ENCODE results near the gene ECD. TPM values are rescaled to one million over a fixed set of nuclear protein-coding genes. Genes with fewer than 3 reads are reported as not detected.
A peak's percentile ranks its signal among the peaks of the same experiment; 100 is the strongest.
"Not testable (repeated sequence)": the region's sequence is repeated elsewhere in the genome, so short reads cannot be mapped to it uniquely, and the experiment has no call there.

The ECD gene
- total and polyA plus RNA-seq, 2 experiments from 2014 or later: 21.3 to 37.3 TPM

DNA sequence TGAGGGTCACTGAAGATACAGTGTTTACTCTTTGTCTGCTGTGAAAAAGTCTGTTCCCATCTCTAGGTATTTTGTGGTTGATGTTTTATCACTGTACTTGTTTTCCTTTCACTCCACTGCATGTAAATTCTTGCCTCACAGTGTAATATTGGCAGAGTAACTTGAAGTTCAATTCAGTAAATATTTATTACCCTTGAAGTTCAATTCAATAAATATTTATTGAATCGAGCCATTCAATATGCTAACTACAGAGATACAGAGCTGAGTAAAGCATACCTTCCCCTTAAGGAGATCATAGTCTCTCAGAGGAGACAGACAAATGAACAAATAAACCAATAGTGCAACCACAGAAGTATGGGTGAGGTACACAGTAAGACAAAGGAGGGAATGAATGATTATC lies 48.4 kb downstream of the ECD start:
- Histone ChIP-seq H3K4me1 (ENCODE audit: insufficient read depth) (peaks cover 22% of the 10 kb centered on the region), H3K36me3 (ENCODE audit: low read depth) (no peaks in the 10 kb centered on the region), H3K4me3 (no peak overlapping the region), H3K9ac (no peak overlapping the region), H3K9me2 (ENCODE audit: insufficient read depth) (no peaks in the 10 kb centered on the region), H2AFZ (no peak overlapping the region), H4K20me1 (ENCODE audit: insufficient read depth) (no peaks in the 10 kb centered on the region), H3K27me3 (replicated peaks; ENCODE audit: insufficient read depth) (no peaks in the 10 kb centered on the region), H3K4me2 (ENCODE audit: unreplicated experiment) (no peak overlapping the region), H3F3A (ENCODE audit: insufficient read depth) (peaks cover 24% of the 10 kb centered on the region; the same call in 1 of the 2 replicates), H3K79me2 (ENCODE audit: insufficient read depth) (0 out of 2 replicates have a peak, but pooled peaks cover 6% of the 10 kb centered on the region), H3K27ac (no peak overlapping the region), H3K9me3 (ENCODE audit: low read depth) (no peaks in the 10 kb centered on the region)
- 94 to 100% methylated on average over 1 of the region's 1 CpG for WGBS, 2 experiments (ENCODE audit: low coverage in 1 of 2, low lambda C conversion rate in 2 of 2, missing lambda C conversion rate in 2 of 2)
- in situ Hi-C loops (cut with MboI): no loop called here
- TF ChIP-seq EZH2phosphoT487 (IDR thresholded peaks at IDR 0.05; ENCODE audit: insufficient read depth, low read depth) (no peak), EZH2 (IDR thresholded peaks at IDR 0.05; ENCODE audit: insufficient read depth, poor library complexity, severe bottlenecking) (no peak)
- no peak for DNase-seq

DNA sequence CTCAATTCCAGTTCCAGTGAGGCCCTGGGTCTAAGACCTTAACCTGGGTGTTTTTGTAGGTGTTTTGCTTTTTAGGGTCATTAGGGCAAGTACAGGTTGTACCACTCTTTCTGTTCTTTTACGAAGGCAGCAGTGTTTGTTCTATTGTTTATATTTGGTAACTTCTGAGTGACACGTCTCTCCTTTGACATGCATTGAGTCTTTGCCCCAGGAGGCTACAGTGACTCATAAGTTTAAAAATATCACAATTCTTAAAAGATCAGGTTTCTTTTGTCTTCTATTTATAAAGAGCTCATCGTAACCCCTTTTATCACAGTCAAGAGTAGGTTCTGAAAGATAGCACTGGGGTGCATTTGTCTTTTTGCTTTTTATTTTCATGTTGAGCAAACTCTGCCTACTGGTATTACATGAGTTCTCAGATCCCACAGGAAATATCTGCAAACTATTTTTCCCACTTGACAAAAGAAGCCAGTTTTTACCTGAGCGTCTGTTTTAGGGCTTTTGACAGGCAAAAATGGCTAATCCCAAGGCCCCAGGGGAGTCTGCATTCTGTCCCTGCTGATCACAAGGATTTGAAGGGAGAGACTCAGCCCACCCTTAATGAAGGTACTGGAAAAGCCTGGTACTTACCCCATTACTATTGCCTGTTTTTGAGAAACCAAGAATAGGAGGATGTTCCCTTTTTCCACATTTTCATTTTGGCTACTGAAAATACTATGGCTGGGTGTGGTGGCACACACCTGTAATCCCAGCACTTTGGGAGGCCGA lies 49.6 kb downstream of the ECD start:
- H3K4me3 ChIP-seq: peak overlapping the region; percentile 19; the same call in 1 of the 2 replicates
- no peaks in the 10 kb centered on the region for H3K9me3 ChIP-seq (ENCODE audit: low read depth)
- H4K20me1 ChIP-seq (ENCODE audit: insufficient read depth): no peaks in the 10 kb centered on the region
- peaks cover 34% of the 10 kb centered on the region for H3F3A ChIP-seq (ENCODE audit: insufficient read depth)
- TF ChIP-seq EZH2phosphoT487 (IDR thresholded peaks at IDR 0.05; ENCODE audit: insufficient read depth, low read depth) (no peak), EZH2 (IDR thresholded peaks at IDR 0.05; ENCODE audit: insufficient read depth, poor library complexity, severe bottlenecking) (no peak)
- peak; percentile 68 for DNase-seq
- H3K36me3 ChIP-seq (ENCODE audit: low read depth): no peaks in the 10 kb centered on the region
- H3K27me3 ChIP-seq (replicated peaks; ENCODE audit: insufficient read depth): no peaks in the 10 kb centered on the region
- no peak overlapping the region for H2AFZ ChIP-seq
- H3K79me2 ChIP-seq (ENCODE audit: insufficient read depth): 0 out of 2 replicates have a peak, but pooled peaks cover 6% of the 10 kb centered on the region
- WGBS, 2 experiments (ENCODE audit: low coverage in 1 of 2, low lambda C conversion rate in 2 of 2, missing lambda C conversion rate in 2 of 2): 23 to 24% methylated on average over 5 of the region's 5 CpGs
- in situ Hi-C loops (cut with MboI): no loop called here
- no peaks in the 10 kb centered on the region for H3K9me2 ChIP-seq (ENCODE audit: insufficient read depth)
- H3K27ac ChIP-seq: peak overlapping the region; percentile 37
- H3K4me1 ChIP-seq (ENCODE audit: insufficient read depth): peaks cover 33% of the 10 kb centered on the region
- H3K9ac ChIP-seq: peak overlapping the region; percentile 5; the same call in 1 of the 2 replicates
- H3K4me2 ChIP-seq (ENCODE audit: unreplicated experiment): peak overlapping the region; percentile 43

GRCh38 chr10:73116017-73116416 lies 51.8 kb downstream of the ECD start:
- TF ChIP-seq EZH2phosphoT487 (IDR thresholded peaks at IDR 0.05; ENCODE audit: insufficient read depth, low read depth) (no peak), EZH2 (IDR thresholded peaks at IDR 0.05; ENCODE audit: insufficient read depth, poor library complexity, severe bottlenecking) (no peak)
- no peaks in the 10 kb centered on the region for H4K20me1 ChIP-seq (ENCODE audit: insufficient read depth)
- peaks cover 37% of the 10 kb centered on the region for H3F3A ChIP-seq (ENCODE audit: insufficient read depth)
- no peak overlapping the region for H3K27ac ChIP-seq
- no peaks in the 10 kb centered on the region for H3K36me3 ChIP-seq (ENCODE audit: low read depth)
- peaks cover 6% of the 10 kb centered on the region; the same call in 1 of the 2 replicates for H3K79me2 ChIP-seq (ENCODE audit: insufficient read depth)
- no peak for DNase-seq
- WGBS, 2 experiments (ENCODE audit: low coverage in 1 of 2, low lambda C conversion rate in 2 of 2, missing lambda C conversion rate in 2 of 2): 97 to 100% methylated on average over 1 of the region's 1 CpG
- no peak overlapping the region for H2AFZ ChIP-seq
- no peak overlapping the region for H3K9ac ChIP-seq
- H3K9me2 ChIP-seq (ENCODE audit: insufficient read depth): no peaks in the 10 kb centered on the region
- no peaks in the 10 kb centered on the region for H3K27me3 ChIP-seq (replicated peaks; ENCODE audit: insufficient read depth)
- no peak overlapping the region for H3K4me3 ChIP-seq
- H3K4me2 ChIP-seq (ENCODE audit: unreplicated experiment): no peak overlapping the region
- peaks cover 46% of the 10 kb centered on the region for H3K4me1 ChIP-seq (ENCODE audit: insufficient read depth)
- in situ Hi-C loops (cut with MboI): no loop called here
- no peaks in the 10 kb centered on the region for H3K9me3 ChIP-seq (ENCODE audit: low read depth)

- 0 to 7% methylated on average over 1 of the region's 1 CpG for WGBS, 2 experiments (ENCODE audit: low coverage in 1 of 2, low lambda C conversion rate in 2 of 2, missing lambda C conversion rate in 2 of 2)
- Histone ChIP-seq H3K4me1 (ENCODE audit: insufficient read depth) (peaks cover 37% of the 10 kb centered on the region), H3K79me2 (ENCODE audit: insufficient read depth) (peaks cover 6% of the 10 kb centered on the region; the same call in 1 of the 2 replicates), H3K36me3 (ENCODE audit: low read depth) (no peaks in the 10 kb centered on the region), H3K9ac (no peak overlapping the region), H2AFZ (no peak overlapping the region), H3K4me3 (no peak overlapping the region; the same call in 1 of the 2 replicates), H3K27me3 (replicated peaks; ENCODE audit: insufficient read depth) (no peaks in the 10 kb centered on the region), H3K4me2 (ENCODE audit: unreplicated experiment) (peak overlapping the region; percentile 47), H4K20me1 (ENCODE audit: insufficient read depth) (no peaks in the 10 kb centered on the region), H3K27ac (peak overlapping the region; percentile 50), H3K9me3 (ENCODE audit: low read depth) (no peaks in the 10 kb centered on the region), H3K9me2 (ENCODE audit: insufficient read depth) (no peaks in the 10 kb centered on the region), H3F3A (ENCODE audit: insufficient read depth) (peaks cover 39% of the 10 kb centered on the region)
- in situ Hi-C loops (cut with MboI): no loop called here
- no peak for TF ChIP-seq EZH2phosphoT487 (IDR thresholded peaks at IDR 0.05; ENCODE audit: insufficient read depth, low read depth)
- no peak for TF ChIP-seq EZH2 (IDR thresholded peaks at IDR 0.05; ENCODE audit: insufficient read depth, poor library complexity, severe bottlenecking)
- peak; percentile 81 for DNase-seq
Measured at GRCh38 chr10:73113551-73113950, 54.3 kb downstream of the ECD start.

DNA sequence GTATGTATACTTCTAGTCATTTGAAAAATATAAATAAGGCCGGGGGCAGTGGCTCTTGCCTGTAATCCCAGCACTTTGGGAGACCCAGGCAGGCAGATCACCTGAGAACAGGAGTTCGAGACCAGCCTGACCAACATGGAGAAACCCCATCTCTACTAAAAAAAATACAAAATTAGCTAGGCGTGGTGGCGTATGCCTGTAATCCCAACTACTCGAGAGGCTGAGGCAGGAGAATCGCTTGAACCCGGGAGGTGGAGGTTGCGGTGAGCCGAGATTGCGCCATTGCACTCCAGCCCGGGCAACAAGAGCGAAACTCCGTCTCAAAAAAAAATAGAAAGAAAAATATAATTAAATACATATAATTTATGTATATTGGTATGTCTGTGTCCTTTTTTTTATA lies 55.8 kb downstream of the ECD start:
- Histone ChIP-seq H3K27ac (peak overlapping the region; percentile 94), H3K9ac (peak overlapping the region; percentile 84; the same call in 1 of the 2 replicates)

More for the DNA sequence above, 55.8 kb downstream of the ECD start:
- H3K9me2 ChIP-seq (ENCODE audit: insufficient read depth); H2AFZ ChIP-seq; H4K20me1 ChIP-seq (ENCODE audit: insufficient read depth); H3K9me3 ChIP-seq (ENCODE audit: low read depth); H3K27me3 ChIP-seq (replicated peaks; ENCODE audit: insufficient read depth); in situ Hi-C loops (cut with MboI); H3K4me3 ChIP-seq; H3K36me3 ChIP-seq (ENCODE audit: low read depth); H3K4me2 ChIP-seq (ENCODE audit: unreplicated experiment); H3K79me2 ChIP-seq (ENCODE audit: insufficient read depth); DNase-seq: not testable (repeated sequence)
- H3K4me1 ChIP-seq (ENCODE audit: insufficient read depth): peaks cover 24% of the 10 kb centered on the region
- WGBS, 2 experiments (ENCODE audit: low coverage in 1 of 2, low lambda C conversion rate in 2 of 2, missing lambda C conversion rate in 2 of 2): 93 to 97% methylated on average over 13 of the region's 13 CpGs
- peaks cover 33% of the 10 kb centered on the region for H3F3A ChIP-seq (ENCODE audit: insufficient read depth)

Data from GM23248 (cell line).